ENCODE measurements around the gene ZCCHC14. TPM values are rescaled to one million over a fixed set of nuclear protein-coding genes. Genes with fewer than 3 reads are reported as not detected.
A peak's percentile ranks its signal among the peaks of the same experiment; 100 is the strongest.

Gene ZCCHC14
- total RNA-seq, 1 experiment from 2014 or later = 37.8 TPM

DNA sequence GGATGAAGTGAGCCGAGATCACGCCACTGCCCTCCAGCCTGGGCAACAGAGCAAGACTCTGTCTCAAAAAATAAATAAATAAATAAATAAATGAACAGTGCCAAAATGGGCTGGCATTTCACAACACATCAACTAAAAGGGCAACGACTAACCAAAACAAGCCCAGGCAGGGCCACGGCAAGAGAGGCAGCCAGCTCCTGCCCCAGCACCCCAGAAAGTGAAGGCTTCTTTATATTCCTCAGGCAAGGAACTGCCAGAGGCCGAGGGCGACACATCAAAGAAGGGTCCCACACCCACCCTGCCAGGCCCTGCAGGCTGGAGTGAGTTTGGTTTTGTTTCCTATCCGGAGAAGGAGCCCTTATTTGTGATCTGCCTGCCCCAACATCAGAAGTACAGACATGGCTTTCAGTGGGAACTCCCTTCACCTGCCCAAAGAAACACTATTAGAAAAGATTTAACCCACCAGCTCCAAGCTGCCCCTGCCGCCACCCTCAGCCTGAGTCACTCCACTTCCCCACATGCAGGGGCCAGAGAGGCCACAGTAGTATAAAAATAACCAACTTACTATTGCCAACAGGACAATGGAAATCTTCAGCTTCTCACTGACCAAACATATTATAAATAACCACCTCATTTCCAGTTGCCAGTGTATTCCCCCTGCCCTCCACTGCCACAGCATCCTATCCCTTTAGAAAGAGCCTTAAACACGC lies 117.2 kb downstream of the ZCCHC14 start:
- no peak overlapping the region for H3K9ac ChIP-seq (ENCODE audit: low read length)
- POLR2A ChIA-PET = no interaction called here
- no peaks in the 10 kb centered on the region for H3K9me2 ChIP-seq (ENCODE audit: insufficient read depth)
- H3K4me3 ChIP-seq (replicated peaks in 1 of 2; ENCODE audit: low read depth in 1 of 2, low read length in 2 of 2) = no peak overlapping the region
- peak overlapping the region; percentile 5; the same call in 1 of the 2 replicates for H3K4me2 ChIP-seq (ENCODE audit: low read length)
- no peak overlapping the region for H3K27ac ChIP-seq (ENCODE audit: low read depth, low read length)
- H3K79me2 ChIP-seq (ENCODE audit: insufficient read depth, low read length) = peaks cover 96% of the 10 kb centered on the region
- peaks cover 14 to 18% of the 10 kb centered on the region in 2 experiments for H3K4me1 ChIP-seq (ENCODE audit: control insufficient read depth in 1 of 2, insufficient read depth in 2 of 2, low read length in 2 of 2)
- no peak overlapping the region for H2AFZ ChIP-seq (ENCODE audit: low read depth, low read length, poor library complexity, severe bottlenecking)
- H4K20me1 ChIP-seq (ENCODE audit: insufficient read depth) = peaks cover 3% of the 10 kb centered on the region; the same call in 1 of the 2 replicates
- intact Hi-C loops (cut with micrococcal nuclease) = no loop called here
- no TSS peak for BruUV-seq (replicated peaks)
- H3K9me3 ChIP-seq (ENCODE audit: control insufficient read depth in 1 of 2, insufficient read depth in 1 of 2, low read depth in 1 of 2, low read length in 2 of 2) = no peaks in the 10 kb centered on the region
- no peak for TF ChIP-seq CBX3 (IDR thresholded peaks at IDR 0.05; ENCODE audit: low read depth)
- TF ChIP-seq TCF7L2 (IDR thresholded peaks at IDR 0.05; ENCODE audit: borderline replicate concordance, extremely low read depth, insufficient read depth, insufficient read length) = no peak
- CTCF ChIA-PET = no interaction called here
- no peaks in the 10 kb centered on the region for H3K27me3 ChIP-seq (ENCODE audit: insufficient read depth, low read length)
- ATAC-seq (peak; percentile 34; the same call in 1 of the 2 replicates), DNase-seq (ENCODE audit: low read depth, low spot score) (no peak)
- RAD21 ChIA-PET (ENCODE audit: low non-redundant PET in 1 of 2, low total read pairs in 2 of 2, uncharacterized antibody in 2 of 2, unreplicated experiment in 2 of 2) = no interaction called here
- 0 out of 4 replicates have a peak, but pooled peaks cover 0 to 3% of the 10 kb centered on the region in 2 experiments for H3K36me3 ChIP-seq (ENCODE audit: control insufficient read depth in 1 of 2, insufficient read depth in 2 of 2, low read length in 2 of 2)

DNA sequence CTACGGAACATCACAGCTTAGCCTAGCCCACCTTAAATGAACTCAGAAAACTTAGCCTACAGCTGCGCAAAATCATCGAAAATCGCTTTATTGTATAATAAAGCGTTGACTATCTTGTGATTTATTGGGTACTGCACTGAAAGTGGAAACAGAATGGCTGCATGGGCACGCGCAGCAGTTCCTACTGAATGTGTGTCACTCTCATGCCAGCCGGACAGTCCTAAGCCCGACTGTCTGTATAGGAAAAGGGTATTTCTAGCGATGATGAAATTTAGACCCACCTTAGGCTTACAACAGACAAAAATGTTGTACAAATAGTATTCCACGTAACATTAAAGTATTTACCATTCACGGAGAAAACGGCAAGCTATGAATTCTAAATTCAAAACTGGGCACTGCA lies 118.5 kb downstream of the ZCCHC14 start:
- Histone ChIP-seq H3K4me1 (ENCODE audit: control insufficient read depth in 1 of 2, insufficient read depth in 2 of 2, low read length in 2 of 2) (peaks cover 12 to 18% of the 10 kb centered on the region in 2 experiments), H3K79me2 (ENCODE audit: insufficient read depth, low read length) (peaks cover 96% of the 10 kb centered on the region), H3K27ac (ENCODE audit: low read depth, low read length) (no peak overlapping the region), H4K20me1 (ENCODE audit: insufficient read depth) (peaks cover 3% of the 10 kb centered on the region; the same call in 1 of the 2 replicates), H3K4me2 (ENCODE audit: low read length) (no peak overlapping the region), H3K9ac (ENCODE audit: low read length) (no peak overlapping the region), H3K36me3 (ENCODE audit: control insufficient read depth in 1 of 2, insufficient read depth in 2 of 2, low read length in 2 of 2) (no peaks in the 10 kb centered on the region), H3K9me3 (ENCODE audit: control insufficient read depth in 1 of 2, insufficient read depth in 1 of 2, low read depth in 1 of 2, low read length in 2 of 2) (no peaks in the 10 kb centered on the region), H3K9me2 (ENCODE audit: insufficient read depth) (no peaks in the 10 kb centered on the region), H2AFZ (ENCODE audit: low read depth, low read length, poor library complexity, severe bottlenecking) (no peak overlapping the region), H3K27me3 (ENCODE audit: insufficient read depth, low read length) (no peaks in the 10 kb centered on the region), H3K4me3 (replicated peaks in 1 of 2; ENCODE audit: low read depth in 1 of 2, low read length in 2 of 2) (no peak overlapping the region)
- ChIA-PET CTCF (no interaction called here), RAD21 (ENCODE audit: low non-redundant PET in 1 of 2, low total read pairs in 2 of 2, uncharacterized antibody in 2 of 2, unreplicated experiment in 2 of 2) (no interaction called here), POLR2A (interaction anchor here (0.9 kb wide), 1 partner anchor 9 kb away, joined by 3 read pairs; the partner anchor contains the start of gene FBXO31)
- ATAC-seq = no peak
- DNase-seq (ENCODE audit: low read depth, low spot score) = no peak
- TF ChIP-seq ZFX (IDR thresholded peaks at IDR 0.05) (no peak), SP1 (IDR thresholded peaks at IDR 0.05; ENCODE audit: low read depth) (no peak), RAD21 (IDR thresholded peaks at IDR 0.05; ENCODE audit: low read depth) (no peak), CBX3 (IDR thresholded peaks at IDR 0.05; ENCODE audit: low read depth) (no peak), EGR1 (IDR thresholded peaks at IDR 0.05; ENCODE audit: low read depth) (no peak), EZH2 (IDR thresholded peaks at IDR 0.05) (no peak), TCF7L2 (IDR thresholded peaks at IDR 0.05; ENCODE audit: borderline replicate concordance, extremely low read depth, insufficient read depth, insufficient read length) (no peak), CEBPB (IDR thresholded peaks at IDR 0.05; ENCODE audit: low read depth) (no peak)
- TF ChIP-seq, protein P1, sequence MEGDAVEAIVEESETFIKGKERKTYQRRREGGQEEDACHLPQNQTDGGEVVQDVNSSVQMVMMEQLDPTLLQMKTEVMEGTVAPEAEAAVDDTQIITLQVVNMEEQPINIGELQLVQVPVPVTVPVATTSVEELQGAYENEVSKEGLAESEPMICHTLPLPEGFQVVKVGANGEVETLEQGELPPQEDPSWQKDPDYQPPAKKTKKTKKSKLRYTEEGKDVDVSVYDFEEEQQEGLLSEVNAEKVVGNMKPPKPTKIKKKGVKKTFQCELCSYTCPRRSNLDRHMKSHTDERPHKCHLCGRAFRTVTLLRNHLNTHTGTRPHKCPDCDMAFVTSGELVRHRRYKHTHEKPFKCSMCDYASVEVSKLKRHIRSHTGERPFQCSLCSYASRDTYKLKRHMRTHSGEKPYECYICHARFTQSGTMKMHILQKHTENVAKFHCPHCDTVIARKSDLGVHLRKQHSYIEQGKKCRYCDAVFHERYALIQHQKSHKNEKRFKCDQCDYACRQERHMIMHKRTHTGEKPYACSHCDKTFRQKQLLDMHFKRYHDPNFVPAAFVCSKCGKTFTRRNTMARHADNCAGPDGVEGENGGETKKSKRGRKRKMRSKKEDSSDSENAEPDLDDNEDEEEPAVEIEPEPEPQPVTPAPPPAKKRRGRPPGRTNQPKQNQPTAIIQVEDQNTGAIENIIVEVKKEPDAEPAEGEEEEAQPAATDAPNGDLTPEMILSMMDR (IDR thresholded peaks at IDR 0.05 in 2 of 3, conservative IDR thresholded peaks at IDR 0.05 in 1 of 3; ENCODE audit: borderline replicate concordance in 1 of 3, insufficient read depth in 1 of 3, low read depth in 2 of 3, low read length in 2 of 3) = no peak
- TF ChIP-seq, protein P2, sequence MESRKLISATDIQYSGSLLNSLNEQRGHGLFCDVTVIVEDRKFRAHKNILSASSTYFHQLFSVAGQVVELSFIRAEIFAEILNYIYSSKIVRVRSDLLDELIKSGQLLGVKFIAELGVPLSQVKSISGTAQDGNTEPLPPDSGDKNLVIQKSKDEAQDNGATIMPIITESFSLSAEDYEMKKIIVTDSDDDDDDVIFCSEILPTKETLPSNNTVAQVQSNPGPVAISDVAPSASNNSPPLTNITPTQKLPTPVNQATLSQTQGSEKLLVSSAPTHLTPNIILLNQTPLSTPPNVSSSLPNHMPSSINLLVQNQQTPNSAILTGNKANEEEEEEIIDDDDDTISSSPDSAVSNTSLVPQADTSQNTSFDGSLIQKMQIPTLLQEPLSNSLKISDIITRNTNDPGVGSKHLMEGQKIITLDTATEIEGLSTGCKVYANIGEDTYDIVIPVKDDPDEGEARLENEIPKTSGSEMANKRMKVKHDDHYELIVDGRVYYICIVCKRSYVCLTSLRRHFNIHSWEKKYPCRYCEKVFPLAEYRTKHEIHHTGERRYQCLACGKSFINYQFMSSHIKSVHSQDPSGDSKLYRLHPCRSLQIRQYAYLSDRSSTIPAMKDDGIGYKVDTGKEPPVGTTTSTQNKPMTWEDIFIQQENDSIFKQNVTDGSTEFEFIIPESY (IDR thresholded peaks at IDR 0.05; ENCODE audit: extremely low read depth, insufficient replicate concordance, low read length) = no peak
- TF ChIP-seq, protein P3, sequence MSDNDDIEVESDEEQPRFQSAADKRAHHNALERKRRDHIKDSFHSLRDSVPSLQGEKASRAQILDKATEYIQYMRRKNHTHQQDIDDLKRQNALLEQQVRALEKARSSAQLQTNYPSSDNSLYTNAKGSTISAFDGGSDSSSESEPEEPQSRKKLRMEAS (IDR thresholded peaks at IDR 0.05) = no peak
- TF ChIP-seq, protein P4, sequence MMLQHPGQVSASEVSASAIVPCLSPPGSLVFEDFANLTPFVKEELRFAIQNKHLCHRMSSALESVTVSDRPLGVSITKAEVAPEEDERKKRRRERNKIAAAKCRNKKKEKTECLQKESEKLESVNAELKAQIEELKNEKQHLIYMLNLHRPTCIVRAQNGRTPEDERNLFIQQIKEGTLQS (IDR thresholded peaks at IDR 0.05) = no peak
- BruUV-seq (replicated peaks) = no TSS peak
- intact Hi-C loops (cut with micrococcal nuclease) = no loop called here

All from HCT116 (cell line).